Activated naive CD4-positive, alpha-beta T cell treated with anti-CD3 and anti-CD28 coated beads for 36 hours (primary cell): ENCODE measurements around the gene LIME1. TPM values are rescaled to one million over a fixed set of nuclear protein-coding genes. Genes with fewer than 3 reads are reported as not detected.
"Not testable (repeated sequence)": the region's sequence is repeated elsewhere in the genome, so short reads cannot be mapped to it uniquely, and the experiment has no call there.

Experiments
- CTCF ChIA-PET: fragments of 350-600 bp; sonication (Branson Sonifier 250); formaldehyde crosslinking; loops from one replicate; lab custom pipeline; 2021; ENCODE audit warnings: antibody characterized with exemption; lab: Charles Lee
- DNase-seq: peaks from one replicate; pipeline ENCODE4 v3.0.0-alpha.2; 2020
- H3K27ac Mint-ChIP-seq: one replicate; pipeline ENCODE4 v1.8.0; 2021; ENCODE audit warnings: mild to moderate bottlenecking, mixed read lengths
- H3K27me3 Mint-ChIP-seq: one replicate; pipeline ENCODE4 v1.8.0; 2021; ENCODE audit warnings: low read depth, mixed read lengths
- H3K36me3 Mint-ChIP-seq: one replicate; pipeline ENCODE4 v1.8.0; 2021; ENCODE audit warnings: low read depth, mixed read lengths
- H3K4me1 Mint-ChIP-seq: one replicate; pipeline ENCODE4 v1.8.0; 2021; ENCODE audit warnings: low read depth, mixed read lengths
- H3K4me3 Mint-ChIP-seq: one replicate; pipeline ENCODE4 v1.8.0; 2021; ENCODE audit warnings: mild to moderate bottlenecking, moderate library complexity, mixed read lengths
- H3K9me3 Mint-ChIP-seq: one replicate; pipeline ENCODE4 v1.8.0; 2021; ENCODE audit warnings: mixed read lengths
- intact Hi-C: fragments of 100-400 bp; cut with micrococcal nuclease; formaldehyde crosslinking; loops from one replicate; pipeline ENCODE4 v1.15.1; 2023
- total RNA-seq, 2 experiments: library from RNA; stranded (reverse); gene quantifications; one replicate each; pipeline ENCODE4 v1.2.3, GENCODE V29; 2021

Gene LIME1
- total RNA-seq, 2 experiments from 2014 or later = 3.1 to 4.1 TPM

GRCh38 chr20:63768591-63769515 lies 32.4 kb downstream of the LIME1 start:
- Mint-ChIP-seq H3K36me3 (no peaks in the 10 kb centered on the region), H3K27ac (no peak overlapping the region), H3K4me1 (no peaks in the 10 kb centered on the region), H3K4me3 (no peak overlapping the region), H3K27me3 (no peaks in the 10 kb centered on the region), H3K9me3 (no peaks in the 10 kb centered on the region)
- no peak for DNase-seq
- intact Hi-C loops = no loop called here
- CTCF ChIA-PET = interaction anchor here (0.6 kb wide), 1 partner anchor 52 kb away, joined by 3 read pairs; no protein-coding TSS in a partner anchor

GRCh38 chr20:63769891-63770474 lies 33.5 kb downstream of the LIME1 start:
- CTCF ChIA-PET = no interaction called here

DNA sequence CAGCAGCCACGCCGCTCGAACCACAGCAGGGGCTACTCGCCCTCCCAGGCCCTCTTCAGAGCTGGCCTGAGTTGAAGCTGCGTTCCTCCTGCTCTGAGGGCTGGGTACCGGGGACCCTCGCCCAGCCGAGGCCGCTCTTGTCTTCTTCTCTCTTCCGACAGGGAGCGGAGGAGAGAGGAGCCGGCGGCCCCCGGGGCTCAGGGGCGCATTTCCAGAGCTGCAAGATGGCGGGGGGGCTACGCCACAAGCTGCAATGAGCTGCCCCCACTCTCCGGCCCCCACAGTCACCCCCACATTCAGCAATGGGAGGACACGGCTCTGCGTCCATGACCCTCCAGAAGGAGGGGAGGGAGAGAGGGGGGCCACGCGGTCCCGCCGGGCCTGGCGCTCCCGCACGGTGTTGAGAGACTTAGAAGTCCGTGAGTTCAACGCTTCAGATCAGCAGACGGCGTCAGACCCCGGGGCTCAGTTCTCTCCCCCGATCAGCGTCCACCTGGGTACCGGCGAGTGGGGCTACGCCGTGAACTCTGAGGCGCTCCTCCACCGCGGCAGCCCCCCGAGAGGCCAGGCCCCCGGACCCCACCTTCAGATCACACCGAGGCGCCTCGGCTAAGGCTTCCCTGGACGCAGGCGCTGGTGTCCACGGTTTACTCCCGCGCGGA lies 34.7 kb downstream of the LIME1 start:
- Mint-ChIP-seq H3K9me3 (no peaks in the 10 kb centered on the region), H3K27me3 (no peaks in the 10 kb centered on the region), H3K4me1 (peaks cover 1% of the 10 kb centered on the region), H3K4me3 (no peak overlapping the region), H3K36me3 (no peaks in the 10 kb centered on the region), H3K27ac (no peak overlapping the region)
- intact Hi-C loops = no loop called here
- CTCF ChIA-PET = no interaction called here
- no peak for DNase-seq

More at GRCh38 chr20:63769891-63770474, 33.5 kb downstream of the LIME1 start:
- intact Hi-C loops = no loop called here
- Mint-ChIP-seq H3K4me1 (peaks cover 1% of the 10 kb centered on the region), H3K4me3 (no peak overlapping the region), H3K27me3 (no peaks in the 10 kb centered on the region), H3K27ac (no peak overlapping the region), H3K36me3 (no peaks in the 10 kb centered on the region), H3K9me3 (no peaks in the 10 kb centered on the region)
- DNase-seq = no peak

GRCh38 chr20:63772781-63773518 lies 36.5 kb downstream of the LIME1 start:
- CTCF ChIA-PET = no interaction called here
- intact Hi-C loops = no loop called here
- H3K27me3 Mint-ChIP-seq = no peaks in the 10 kb centered on the region

DNA sequence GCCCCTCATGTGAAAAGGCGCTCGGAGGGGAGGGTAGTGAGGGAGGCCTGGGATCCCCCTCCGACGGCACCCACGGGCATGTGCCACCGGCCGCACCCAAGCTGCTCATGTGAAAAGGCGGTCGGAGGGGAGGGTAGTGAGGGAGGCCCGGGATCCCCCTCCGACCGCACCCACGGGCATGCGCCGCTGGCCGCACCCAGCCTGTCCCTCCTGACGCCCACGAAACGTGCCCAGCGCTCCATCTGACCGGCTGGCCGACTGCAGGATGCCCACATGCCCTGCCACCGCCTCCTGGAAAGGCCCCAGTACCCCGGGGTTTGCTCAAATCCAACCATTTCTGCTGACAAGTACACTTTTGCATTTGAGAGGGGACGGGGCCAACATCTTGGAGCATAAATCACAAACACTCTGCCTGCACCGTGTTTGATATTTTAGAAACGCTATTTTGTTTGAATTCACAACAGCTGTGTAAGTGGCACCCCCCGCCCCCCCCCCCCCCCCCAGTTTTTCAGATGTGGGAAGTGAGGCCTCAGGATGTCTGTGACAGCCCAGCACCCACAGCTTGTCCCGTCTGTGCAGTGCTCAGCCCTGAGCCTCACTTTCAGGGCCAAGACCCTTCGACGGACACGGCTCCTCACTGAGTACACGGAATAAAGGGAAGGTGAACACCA lies 37.2 kb downstream of the LIME1 start:
- Mint-ChIP-seq H3K36me3 (no peaks in the 10 kb centered on the region), H3K27me3 (no peaks in the 10 kb centered on the region), H3K27ac (no peak overlapping the region), H3K4me3 (no peak overlapping the region), H3K4me1 (peaks cover 1% of the 10 kb centered on the region), H3K9me3 (no peaks in the 10 kb centered on the region)
- CTCF ChIA-PET = no interaction called here
- intact Hi-C loops = no loop called here
- DNase-seq = no peak

More at GRCh38 chr20:63772781-63773518, 36.5 kb downstream of the LIME1 start:
- DNase-seq = no peak
- Mint-ChIP-seq H3K9me3 (no peaks in the 10 kb centered on the region), H3K4me1 (peaks cover 1% of the 10 kb centered on the region), H3K4me3 (no peak overlapping the region), H3K36me3 (no peaks in the 10 kb centered on the region), H3K27ac (no peak overlapping the region)

- no peaks in the 10 kb centered on the region for H3K36me3 Mint-ChIP-seq
- intact Hi-C loops = no loop called here
- H3K9me3 Mint-ChIP-seq = no peaks in the 10 kb centered on the region
- peaks cover 1% of the 10 kb centered on the region for H3K4me1 Mint-ChIP-seq
- no peak for DNase-seq
- no peak overlapping the region for H3K27ac Mint-ChIP-seq
- H3K4me3 Mint-ChIP-seq = no peak overlapping the region
- CTCF ChIA-PET = interaction anchor here (0.6 to 1.3 kb wide), 2 partner anchors 10 to 59 kb away, joined by 3 to 4 read pairs; no protein-coding TSS in a partner anchor
- H3K27me3 Mint-ChIP-seq = no peaks in the 10 kb centered on the region
Measured at GRCh38 chr20:63774306-63774705, 37.8 kb downstream of the LIME1 start.

- no peak overlapping the region for H3K27ac Mint-ChIP-seq
- H3K4me1 Mint-ChIP-seq = peaks cover 1% of the 10 kb centered on the region
- no peak for DNase-seq
- no peak overlapping the region for H3K4me3 Mint-ChIP-seq
- H3K9me3 Mint-ChIP-seq = no peaks in the 10 kb centered on the region
- intact Hi-C loops = no loop called here
- CTCF ChIA-PET = interaction anchor here (0.6 to 1.3 kb wide), 4 partner anchors 9 to 285 kb away, joined by 3 to 4 read pairs (median 3); no protein-coding TSS in a partner anchor
- H3K36me3 Mint-ChIP-seq = no peaks in the 10 kb centered on the region
- no peaks in the 10 kb centered on the region for H3K27me3 Mint-ChIP-seq
Measured at GRCh38 chr20:63775096-63775978, 38.9 kb downstream of the LIME1 start.

DNA sequence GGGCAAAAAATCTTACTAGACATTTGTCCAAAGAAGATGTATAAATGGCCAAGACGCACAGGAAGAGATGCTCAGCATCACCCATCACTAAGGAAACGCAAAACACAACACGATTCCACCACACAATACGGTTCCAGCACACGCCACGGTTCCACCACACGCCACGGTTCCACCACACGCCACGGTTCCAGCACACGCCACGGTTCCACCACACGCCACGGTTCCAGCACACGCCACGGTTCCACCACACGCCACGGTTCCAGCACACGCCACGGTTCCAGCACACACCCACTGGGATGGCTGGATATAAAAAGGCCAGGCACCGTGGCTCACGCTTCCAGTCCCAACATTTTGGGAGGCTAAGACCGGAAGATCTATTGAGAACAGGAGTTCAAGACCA lies 40.4 kb downstream of the LIME1 start:
- H3K27ac Mint-ChIP-seq, H3K4me3 Mint-ChIP-seq, H3K27me3 Mint-ChIP-seq, DNase-seq, H3K36me3 Mint-ChIP-seq, H3K9me3 Mint-ChIP-seq, H3K4me1 Mint-ChIP-seq, intact Hi-C loops: not testable (repeated sequence)
- CTCF ChIA-PET = interaction anchor here (1.0 kb wide), 1 partner anchor 9 kb away, joined by 3 read pairs; no protein-coding TSS in a partner anchor

- CTCF ChIA-PET = interaction anchor here (1.0 kb wide), 1 partner anchor 9 kb away, joined by 3 read pairs; no protein-coding TSS in a partner anchor
- H3K9me3 Mint-ChIP-seq = no peaks in the 10 kb centered on the region
Measured at GRCh38 chr20:63777614-63778013, 41.1 kb downstream of the LIME1 start.

DNA sequence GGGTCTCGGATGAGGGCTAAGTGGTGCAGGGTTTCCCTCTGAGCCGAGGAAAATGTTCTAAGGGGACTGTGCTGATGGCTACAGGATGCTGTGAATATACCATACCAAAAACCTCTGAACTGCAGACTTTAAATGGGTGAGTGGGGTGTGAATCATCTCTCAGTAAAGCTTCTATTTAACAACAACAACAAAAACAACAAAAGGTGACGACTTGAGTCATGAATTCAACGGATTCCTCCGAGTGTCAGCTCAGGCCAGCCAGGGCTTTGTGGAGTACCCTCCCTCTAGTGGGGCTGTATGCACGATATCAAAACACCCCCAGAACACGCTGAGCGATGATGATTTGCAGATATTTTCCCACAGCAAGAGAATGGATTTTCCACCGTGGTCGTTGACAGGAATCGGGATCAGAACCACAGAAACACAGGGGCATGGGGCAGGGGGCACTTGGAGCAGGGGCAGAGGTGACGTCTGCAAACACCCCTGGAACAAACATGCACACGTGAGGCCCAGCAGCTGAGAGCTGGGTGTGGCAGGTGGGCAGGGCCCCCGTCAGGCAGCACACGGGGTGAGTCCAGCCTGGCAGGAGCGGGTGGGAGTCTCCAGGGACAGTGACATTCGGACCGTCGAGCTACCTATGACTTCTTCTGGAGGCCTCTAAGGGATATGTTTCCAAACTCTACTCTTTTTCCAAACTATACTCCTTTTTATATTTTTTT lies 41.7 kb downstream of the LIME1 start:
- Mint-ChIP-seq H3K4me1 (peaks cover 12% of the 10 kb centered on the region), H3K4me3 (no peak overlapping the region), H3K27ac (no peak overlapping the region), H3K27me3 (no peaks in the 10 kb centered on the region), H3K9me3 (no peaks in the 10 kb centered on the region), H3K36me3 (no peaks in the 10 kb centered on the region)
- no peak for DNase-seq
- intact Hi-C loops = no loop called here
- CTCF ChIA-PET = no interaction called here

More at GRCh38 chr20:63777614-63778013, 41.1 kb downstream of the LIME1 start:
- Mint-ChIP-seq H3K4me3 (no peak overlapping the region), H3K4me1 (peaks cover 11% of the 10 kb centered on the region), H3K27ac (no peak overlapping the region), H3K36me3 (no peaks in the 10 kb centered on the region), H3K27me3 (no peaks in the 10 kb centered on the region)
- no peak for DNase-seq
- intact Hi-C loops = no loop called here
